PC-3 (cell line): ENCODE data around the gene TSPAN2. TPM values are rescaled to one million over a fixed set of nuclear protein-coding genes. Genes with fewer than 3 reads are reported as not detected.

Experiments
- ATAC-seq: fragments of 200-7000 bp; cut with Tn5 transposase; 2 replicates; pipeline ENCODE4 v1.9.1; 2020; ENCODE audit warnings: mild to moderate bottlenecking, moderate library complexity
- BruUV-seq: library from RNA; stranded (reverse); fragments of 400-500 nt; replicated peaks from 2 replicates; lab custom pipeline; 2021; lab: Mats Ljungman, UMichigan
- CTCF ChIA-PET: fragments of 300-600 bp; sonication (Branson Sonifier 250); formaldehyde crosslinking; loops from one replicate; lab custom pipeline; 2022; ENCODE audit warnings: antibody characterized with exemption; lab: Charles Lee
- POLR2A ChIA-PET: fragments of 300-600 bp; sonication (Branson Sonifier 250); formaldehyde crosslinking; loops from one replicate; lab custom pipeline; 2022; ENCODE audit warnings: antibody characterized with exemption; ENCODE audit not compliant: unreplicated experiment; lab: Charles Lee
- DNase-seq: peaks from one replicate; pipeline ENCODE4 v3.0.0-alpha.2; 2015
- H2AFZ ChIP-seq: fragments of 300-600 bp; sonication (generic); 2 replicates; pipeline ENCODE4 v1.6.0; 2016; ENCODE audit warnings: antibody characterized with exemption, low read length
- H3F3A ChIP-seq: fragments of 300-600 bp; sonication (generic); one replicate; pipeline ENCODE4 v1.6.0; 2017; ENCODE audit warnings: antibody characterized with exemption, low read length, control low read depth, mild to moderate bottlenecking; ENCODE audit not compliant: unreplicated experiment
- H3K27ac ChIP-seq: fragments of 300-600 bp; sonication (generic); 2 replicates; pipeline ENCODE4 v1.5.1; 2016; ENCODE audit warnings: mild to moderate bottlenecking, low read length
- H3K27me3 ChIP-seq: fragments of 300-600 bp; sonication (generic); 2 replicates; pipeline ENCODE4 v1.6.1; 2016; ENCODE audit warnings: low read length, mixed read lengths
- H3K36me3 ChIP-seq: fragments of 300-600 bp; sonication (generic); 2 replicates; pipeline ENCODE4 v1.6.1; 2016; ENCODE audit warnings: low read depth, mixed run types, low read length, mixed read lengths
- H3K4me1 ChIP-seq: fragments of 300-600 bp; sonication (generic); 2 replicates; pipeline ENCODE4 v1.5.1; 2016; ENCODE audit warnings: low read length; ENCODE audit not compliant: insufficient read depth
- H3K4me2 ChIP-seq: fragments of 300-600 bp; sonication (generic); 2 replicates; pipeline ENCODE4 v1.6.0; 2016; ENCODE audit warnings: low read length
- H3K4me3 ChIP-seq: fragments of 300-600 bp; sonication (generic); 2 replicates; pipeline ENCODE4 v1.5.1; 2016; ENCODE audit warnings: mild to moderate bottlenecking, low read length, mixed read lengths
- H3K79me2 ChIP-seq: fragments of 300-600 bp; sonication (generic); 2 replicates; pipeline ENCODE4 v1.6.1; 2017; ENCODE audit warnings: low read length, mixed read lengths
- H3K9ac ChIP-seq: fragments of 300-600 bp; sonication (generic); 2 replicates; pipeline ENCODE4 v1.6.0; 2016; ENCODE audit warnings: mild to moderate bottlenecking, low read length
- H3K9me2 ChIP-seq: fragments of 300-600 bp; sonication (generic); replicated peaks from 2 replicates; pipeline ENCODE4 v1.6.1; 2016; ENCODE audit warnings: mixed run types, low read length, mixed read lengths
- H3K9me3 ChIP-seq: fragments of 300-600 bp; sonication (generic); 2 replicates; pipeline ENCODE4 v1.6.1; 2016; ENCODE audit warnings: low read length, mixed read lengths
- H4K20me1 ChIP-seq: fragments of 300-600 bp; sonication (generic); 2 replicates; pipeline ENCODE4 v1.6.1; 2016; ENCODE audit warnings: low read length, mixed read lengths
- CTCF ChIP-seq: fragments of 300-600 bp; sonication (generic); conservative IDR thresholded peaks from 2 replicates; pipeline ENCODE4 v1.5.1; 2017; ENCODE audit warnings: antibody characterized with exemption, low read depth, mild to moderate bottlenecking, low read length
- EZH2 ChIP-seq: fragments of 300-600 bp; sonication (generic); IDR thresholded peaks from one replicate; pipeline ENCODE4 v1.6.1; 2017; ENCODE audit warnings: antibody characterized with exemption, mild to moderate bottlenecking, low read length; ENCODE audit not compliant: unreplicated experiment
- EZH2phosphoT487 ChIP-seq: fragments of 300-600 bp; sonication (generic); IDR thresholded peaks from 2 replicates; pipeline ENCODE4 v1.6.1; 2018; ENCODE audit warnings: mild to moderate bottlenecking, antibody characterized with exemption, low read length, borderline replicate concordance
- intact Hi-C: fragments of 100-400 bp; cut with micrococcal nuclease; formaldehyde crosslinking; loops from 2 replicates; pipeline ENCODE4 v1.9.0; 2023
- total RNA-seq: library from RNA; depleted of rRNA; stranded (reverse); fragments of >200 nt; gene quantifications from 2 replicates; pipeline ENCODE4 v1.2.3, GENCODE V29; 2014

Gene TSPAN2
- total RNA-seq, 1 experiment from 2014 or later = 1.7 TPM

- H3K27ac ChIP-seq = no peak overlapping the region
- no TSS peak for BruUV-seq
- peaks cover under 1% of the 10 kb centered on the region for H3F3A ChIP-seq
- H3K79me2 ChIP-seq = no peaks in the 10 kb centered on the region
- no peak overlapping the region for H3K9ac ChIP-seq
- POLR2A ChIA-PET = no interaction called here
- H3K9me2 ChIP-seq = no peaks in the 10 kb centered on the region
- H3K27me3 ChIP-seq = no peaks in the 10 kb centered on the region
- no peak overlapping the region for H3K4me2 ChIP-seq
- peaks cover 11% of the 10 kb centered on the region for H3K4me1 ChIP-seq
- H4K20me1 ChIP-seq = no peaks in the 10 kb centered on the region
- CTCF ChIA-PET = interaction anchor here (1.3 kb wide), 1 partner anchor 467 kb away, joined by 5 read pairs; no protein-coding TSS in a partner anchor
- no peak overlapping the region for H3K4me3 ChIP-seq
- no peak for DNase-seq
- no peaks in the 10 kb centered on the region for H3K9me3 ChIP-seq
- no peaks in the 10 kb centered on the region for H3K36me3 ChIP-seq
- H2AFZ ChIP-seq = no peak overlapping the region
- TF ChIP-seq CTCF = no peak
- TF ChIP-seq EZH2phosphoT487 = no peak
- no peak for TF ChIP-seq EZH2
- no peak for ATAC-seq
- intact Hi-C loops = no loop called here
Observed at GRCh38 chr1:115129071-115129640, 39.9 kb upstream of the TSPAN2 start.

- Histone ChIP-seq H3K79me2 (no peaks in the 10 kb centered on the region), H3K9me3 (no peaks in the 10 kb centered on the region), H3K36me3 (no peaks in the 10 kb centered on the region), H3K4me2 (no peak overlapping the region), H3K4me3 (no peak overlapping the region), H3K27me3 (no peaks in the 10 kb centered on the region), H3K9ac (no peak overlapping the region), H3K9me2 (no peaks in the 10 kb centered on the region), H3F3A (no peaks in the 10 kb centered on the region), H4K20me1 (no peaks in the 10 kb centered on the region), H3K27ac (no peak overlapping the region), H2AFZ (no peak overlapping the region), H3K4me1 (0 out of 2 replicates have a peak, but pooled peaks cover 7% of the 10 kb centered on the region)
- ChIA-PET CTCF (no interaction called here), POLR2A (no interaction called here)
- TF ChIP-seq EZH2phosphoT487 (no peak), EZH2 (no peak), CTCF (no peak)
- DNase-seq = no peak
- intact Hi-C loops = no loop called here
- no TSS peak for BruUV-seq
- no peak for ATAC-seq
Observed at GRCh38 chr1:115127539-115127938, 38.2 kb upstream of the TSPAN2 start.

- no TSS peak for BruUV-seq
- H3K36me3 ChIP-seq = no peaks in the 10 kb centered on the region
- POLR2A ChIA-PET = no interaction called here
- H3F3A ChIP-seq = no peaks in the 10 kb centered on the region
- H2AFZ ChIP-seq = no peak overlapping the region
- H3K4me3 ChIP-seq = no peak overlapping the region
- no peak overlapping the region for H3K27ac ChIP-seq
- TF ChIP-seq EZH2phosphoT487 = no peak
- no peak for TF ChIP-seq EZH2
- no peak for TF ChIP-seq CTCF
- 0 out of 2 replicates have a peak, but pooled peaks cover 7% of the 10 kb centered on the region for H3K4me1 ChIP-seq
- H3K9ac ChIP-seq = no peak overlapping the region
- no peak for DNase-seq
- H3K9me2 ChIP-seq = no peaks in the 10 kb centered on the region
- intact Hi-C loops = no loop called here
- H3K4me2 ChIP-seq = no peak overlapping the region
- H4K20me1 ChIP-seq = no peaks in the 10 kb centered on the region
- H3K9me3 ChIP-seq = no peaks in the 10 kb centered on the region
- no peaks in the 10 kb centered on the region for H3K79me2 ChIP-seq
- no peaks in the 10 kb centered on the region for H3K27me3 ChIP-seq
- CTCF ChIA-PET = no interaction called here
- no peak for ATAC-seq
Observed at GRCh38 chr1:115126516-115126915, 37.2 kb upstream of the TSPAN2 start.
